Activated CD4-positive, CD25-positive, alpha-beta regulatory T cell treated with anti-CD3 and anti-CD28 coated beads, Interleukin-2, amount 50 U/mL, for 24 hours (primary cell): ENCODE measurements around the gene RNF123.
"Not testable (repeated sequence)": the region's sequence is repeated elsewhere in the genome, so short reads cannot be mapped to it uniquely, and the experiment has no call there.

Experiments
- ATAC-seq, 2 donors: fragments of 150-1000 bp; cut with Tn5 transposase; one replicate each; pipeline ENCODE4 v1.10.0; 2021; ENCODE audit warnings: mild to moderate bottlenecking in 1 of 2, moderate library complexity in 1 of 2

RNF123 gene

DNA sequence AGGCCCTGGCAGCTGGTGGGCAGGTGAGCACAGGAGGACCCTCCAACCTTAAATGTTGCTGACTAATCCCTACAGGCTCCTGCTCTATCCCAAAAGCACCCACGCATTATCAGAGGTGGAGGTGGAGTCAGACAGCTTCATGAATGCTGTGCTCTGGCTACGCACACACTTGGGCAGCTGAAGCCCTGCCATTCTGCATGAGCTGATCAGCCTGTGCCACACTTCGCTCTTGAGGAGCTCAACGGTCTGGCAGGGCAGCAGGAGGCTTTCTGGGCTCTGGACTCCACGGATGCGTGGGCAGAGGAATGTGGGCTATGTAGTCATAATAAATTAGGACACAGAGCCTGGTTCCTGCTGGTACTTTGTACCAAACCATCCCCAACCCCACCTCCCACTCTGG lies 6.2 kb upstream of the RNF123 start:
- no peak for ATAC-seq

DNA sequence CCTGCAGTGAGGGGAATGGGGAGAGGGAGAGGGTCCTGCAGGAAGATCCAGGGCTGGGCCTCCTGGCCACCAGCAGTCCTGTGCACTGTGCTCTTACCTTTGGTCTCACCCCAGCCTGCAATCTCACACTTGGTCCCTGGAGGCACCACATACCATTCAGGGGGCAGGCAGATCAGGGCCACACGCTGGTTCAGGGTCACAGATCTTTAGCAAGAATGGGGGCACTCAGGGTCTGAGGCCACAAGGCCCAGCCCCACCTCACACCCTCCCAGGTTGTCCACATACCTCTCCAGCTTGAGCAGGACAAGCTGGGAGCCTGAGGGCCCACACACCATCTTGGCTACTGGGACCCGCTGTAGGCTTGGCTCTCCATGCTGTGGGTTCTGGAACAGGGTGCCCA lies 4.9 kb upstream of the RNF123 start:
- not testable (repeated sequence) for ATAC-seq

DNA sequence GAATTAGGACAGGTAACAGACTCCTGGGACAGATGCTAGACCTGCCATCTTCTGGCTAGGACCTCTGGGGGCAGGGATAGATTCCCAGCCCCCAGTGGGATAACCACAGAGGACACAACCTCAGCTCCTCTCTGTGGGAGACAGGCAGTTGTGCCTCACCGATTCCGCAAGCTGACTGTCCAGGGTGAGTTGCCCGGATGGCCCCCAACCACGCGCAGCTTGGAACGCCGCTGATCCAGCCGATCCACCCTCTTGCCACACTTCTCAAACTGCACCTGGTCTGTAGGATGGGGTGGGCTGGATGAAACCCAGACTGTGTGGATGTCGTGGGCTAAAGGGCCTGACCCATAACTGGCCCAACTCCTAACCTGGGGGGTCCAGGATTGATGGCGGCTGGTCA lies 4.3 kb upstream of the RNF123 start:
- ATAC-seq, result not testable (repeated sequence)

DNA sequence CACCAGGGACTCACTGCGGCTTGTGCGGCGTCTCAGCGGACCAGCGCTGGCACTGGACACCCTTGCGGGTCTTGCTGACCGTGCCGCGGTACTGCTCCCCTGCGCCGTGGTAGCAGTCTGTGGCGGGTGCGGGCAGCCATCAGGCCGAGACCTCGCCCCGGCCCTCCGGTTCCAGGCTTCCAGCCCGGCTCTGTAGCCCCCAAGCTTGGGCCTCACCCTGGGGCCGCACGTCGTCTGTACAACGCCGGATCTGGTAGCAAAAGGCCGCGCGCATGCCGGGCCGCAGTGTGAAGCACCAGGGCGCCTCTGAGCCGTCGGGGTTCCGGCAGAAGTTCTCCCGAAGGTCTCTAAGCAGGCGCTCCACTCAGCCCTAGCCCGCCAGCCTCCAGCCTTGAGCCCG lies 3.5 kb upstream of the RNF123 start:
- peak in 1 of 2 donors; percentile 2 for ATAC-seq

DNA sequence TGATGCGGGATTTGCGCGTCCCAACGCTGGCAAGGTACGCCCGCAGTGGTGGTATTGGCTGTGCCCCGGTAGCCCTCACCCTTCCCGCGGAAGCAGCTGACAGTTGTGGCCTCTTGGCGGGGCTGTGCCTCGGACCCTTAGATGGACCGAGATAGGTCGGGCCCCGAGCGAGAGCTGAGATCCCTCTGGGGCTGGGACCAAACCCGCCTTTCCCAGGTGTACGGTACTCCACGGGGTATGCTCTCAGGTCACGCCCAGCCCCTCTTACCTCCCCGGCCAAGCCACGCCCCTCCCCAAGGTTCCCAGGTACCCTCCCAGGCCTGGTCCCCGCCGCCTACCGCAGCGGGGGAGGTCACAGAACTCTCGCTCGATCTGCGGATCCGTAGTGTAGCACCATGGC lies 3.0 kb upstream of the RNF123 start:
- ATAC-seq, result peak; percentile 12 to 15

DNA sequence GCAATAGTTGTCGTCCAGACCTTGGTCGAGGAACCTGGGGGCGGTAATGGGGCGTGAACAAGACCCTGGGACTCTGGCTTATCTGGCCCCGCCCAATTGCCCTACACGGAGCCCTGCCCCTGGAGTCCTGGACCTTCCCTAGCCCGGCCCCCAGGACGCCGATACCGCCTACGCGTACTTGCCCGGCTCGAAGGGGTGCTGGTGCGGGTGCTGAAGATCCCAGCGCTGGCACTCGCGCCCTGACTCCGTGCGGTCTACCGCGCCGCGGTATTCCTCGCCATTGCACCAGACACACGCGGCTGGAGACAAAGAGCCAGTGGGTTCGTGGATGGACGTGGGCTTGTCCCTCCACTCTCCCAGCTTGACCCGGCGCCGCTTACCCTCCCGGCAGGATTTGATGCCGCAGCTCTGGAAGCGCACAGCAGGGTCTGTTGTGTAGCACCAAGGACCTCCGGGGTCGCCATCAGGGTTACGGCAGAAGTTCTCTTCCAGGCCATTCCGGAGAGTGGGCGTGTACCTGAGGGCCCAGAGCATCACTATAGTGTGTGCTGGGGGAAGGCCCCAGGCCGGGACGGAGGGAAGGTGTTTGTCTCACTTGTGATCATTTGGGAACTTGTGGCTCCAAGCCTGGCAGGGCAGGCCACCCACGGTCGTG lies 2.5 kb upstream of the RNF123 start:
- ATAC-seq, result peak; percentile 19 to 26

DNA sequence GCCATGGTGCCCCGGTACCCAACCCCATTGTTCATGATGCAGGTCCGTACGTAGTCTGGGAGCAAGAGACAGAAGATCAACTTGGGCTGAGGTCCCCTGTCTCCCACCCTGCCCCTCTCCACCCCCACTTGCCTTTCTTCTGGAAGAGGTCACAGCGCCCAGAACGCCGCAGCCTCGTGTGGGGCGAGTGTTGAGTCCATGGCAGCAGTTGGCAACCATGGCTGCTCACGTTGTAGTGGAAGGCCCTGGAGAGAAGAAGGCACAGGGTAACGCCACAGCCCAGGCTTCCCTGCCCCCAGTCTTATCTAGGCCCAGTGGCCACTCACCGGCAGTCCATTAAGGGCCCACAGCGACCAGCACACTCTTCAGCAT lies 1.9 kb upstream of the RNF123 start:
- not testable (repeated sequence) for ATAC-seq

DNA sequence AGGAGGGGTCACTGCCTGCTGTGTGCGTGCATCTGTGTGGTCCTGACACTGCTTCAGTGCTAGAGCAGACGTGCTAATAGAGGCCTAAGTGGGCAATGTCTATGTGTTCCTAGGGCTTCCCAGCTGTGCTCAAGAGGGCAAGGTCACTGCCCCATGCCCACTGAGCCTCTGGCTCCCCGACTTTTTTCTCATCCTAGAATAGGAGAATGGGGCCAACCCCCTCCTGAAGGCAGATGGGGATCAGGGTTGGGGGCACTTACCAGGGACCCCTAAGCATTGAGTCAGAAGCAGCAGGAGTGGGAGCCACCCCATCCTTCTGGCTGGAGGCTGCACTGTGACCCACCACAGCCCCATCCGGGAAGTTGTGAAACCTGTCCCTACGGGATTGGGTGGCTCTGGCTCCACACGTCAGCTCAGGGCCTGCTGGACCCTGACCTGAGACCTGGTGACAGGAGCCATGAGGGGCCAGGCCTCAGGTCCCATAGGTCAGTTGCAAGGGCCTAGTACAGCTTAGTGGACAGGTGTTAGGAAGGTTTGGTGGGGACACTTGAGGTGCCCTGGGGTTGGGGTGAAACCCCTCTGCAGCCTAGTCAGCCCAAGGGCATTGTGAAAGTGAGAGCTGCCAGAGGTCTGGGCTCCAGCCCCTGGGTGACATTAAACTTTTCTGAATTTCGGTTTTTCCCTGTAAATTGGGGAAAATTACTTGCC lies 865 bp upstream of the RNF123 start:
- ATAC-seq, result not testable (repeated sequence)

DNA sequence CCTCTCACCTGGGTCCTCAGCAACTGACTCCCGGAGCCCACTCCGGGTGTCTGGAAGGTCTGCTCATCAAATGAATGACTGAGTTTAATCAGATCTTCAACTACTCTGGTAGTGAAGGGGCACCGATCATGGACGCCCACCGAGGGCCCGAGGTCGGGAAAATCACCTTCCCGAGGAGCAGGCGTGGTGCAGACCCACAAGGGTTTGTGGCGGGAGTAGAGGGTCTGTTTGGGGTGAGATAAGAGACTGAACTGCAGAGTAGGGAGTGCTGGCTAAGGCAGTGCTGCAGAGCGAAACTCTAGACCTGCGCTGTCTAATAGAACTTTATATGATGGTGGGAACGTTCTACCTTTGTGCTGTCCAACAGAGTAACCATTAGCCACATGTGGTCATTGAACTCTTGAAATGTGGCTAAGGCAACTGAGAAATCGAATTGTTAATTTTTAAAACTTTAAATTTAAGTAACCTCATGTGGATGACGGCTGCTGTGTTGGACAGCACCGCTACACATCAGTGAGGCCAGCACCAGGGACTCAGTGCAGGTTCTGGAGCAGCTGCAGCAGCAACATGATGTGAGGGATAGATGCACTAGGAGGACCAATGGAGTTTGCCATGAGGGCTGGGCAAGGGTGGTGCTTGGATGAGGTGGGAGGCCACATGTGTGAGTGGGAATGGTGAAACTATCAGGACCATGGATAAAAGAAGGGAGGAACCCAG lies 709 bp downstream of the RNF123 start:
- not testable (repeated sequence) for ATAC-seq

DNA sequence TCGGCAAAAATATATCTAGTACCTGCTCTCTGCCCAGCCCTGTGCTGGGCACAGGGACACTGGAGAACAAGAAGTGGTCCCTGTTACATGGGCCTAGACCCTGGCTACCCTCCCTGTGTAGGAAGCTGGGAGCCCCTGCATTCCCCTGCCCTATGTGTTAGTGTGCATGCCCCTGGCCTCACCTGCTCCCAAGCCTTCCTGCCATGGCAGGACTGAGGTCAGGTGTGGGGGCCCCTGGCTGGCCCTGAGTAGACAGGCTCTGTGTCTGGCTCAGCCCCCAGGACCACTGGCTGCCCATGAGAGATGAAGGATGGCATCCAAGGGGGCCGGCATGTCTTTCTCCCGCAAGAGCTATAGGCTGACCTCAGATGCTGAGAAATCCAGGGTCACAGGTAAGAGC lies 1.5 kb downstream of the RNF123 start:
- not testable (repeated sequence) for ATAC-seq

DNA sequence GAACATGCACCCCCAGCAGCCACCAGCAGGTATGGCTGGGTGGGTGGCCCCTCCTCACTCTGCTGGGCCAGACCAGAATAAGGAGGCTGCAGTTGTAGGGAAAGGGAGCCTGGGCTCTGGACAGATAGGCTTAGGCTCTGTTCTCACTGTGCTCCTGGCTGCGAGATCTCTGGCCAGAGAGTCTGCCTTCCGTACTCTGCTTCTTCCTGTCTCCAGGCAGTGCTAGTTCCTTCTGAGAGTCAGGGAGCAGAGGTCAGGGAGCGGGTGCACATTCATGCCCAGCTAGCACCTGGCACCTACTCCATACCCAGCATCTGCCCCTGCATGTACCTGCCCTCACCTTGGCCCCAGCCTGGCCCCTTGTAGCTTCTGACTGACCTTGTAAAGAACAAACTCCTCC lies 2.1 kb downstream of the RNF123 start:
- not testable (repeated sequence) for ATAC-seq

DNA sequence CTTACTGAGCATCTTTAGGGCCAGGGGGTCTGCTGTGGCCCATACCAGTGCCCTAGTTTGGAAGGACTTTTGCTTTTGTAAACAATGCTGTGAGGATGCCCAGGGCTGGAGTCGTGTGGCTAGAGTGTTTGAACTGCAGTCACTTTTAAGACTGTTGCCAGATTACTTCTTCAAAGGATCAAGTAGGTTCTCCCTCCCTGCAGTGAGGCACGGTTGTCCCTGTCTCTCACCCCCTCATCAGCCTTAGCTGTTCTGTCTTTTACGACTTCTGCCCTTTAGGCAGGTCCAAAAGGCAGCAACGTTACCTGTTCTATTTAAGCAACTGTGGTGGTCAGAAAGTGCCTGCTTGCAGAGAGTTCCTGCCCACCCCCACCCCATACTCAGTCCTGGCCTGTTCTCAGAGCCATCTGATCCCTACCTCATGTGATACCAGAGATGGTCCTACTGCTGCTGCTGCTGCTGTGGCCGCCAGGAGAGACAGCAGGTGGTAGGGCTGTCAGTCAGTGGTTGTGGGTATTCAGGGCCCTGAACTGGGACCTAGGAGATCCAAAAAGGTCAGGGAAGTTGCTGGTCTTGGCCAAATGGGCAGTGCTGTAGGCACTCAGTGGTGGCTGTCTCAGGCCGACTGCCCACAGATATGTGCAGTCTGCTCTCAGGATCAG lies 5.2 kb downstream of the RNF123 start:
- ATAC-seq, result not testable (repeated sequence)

DNA sequence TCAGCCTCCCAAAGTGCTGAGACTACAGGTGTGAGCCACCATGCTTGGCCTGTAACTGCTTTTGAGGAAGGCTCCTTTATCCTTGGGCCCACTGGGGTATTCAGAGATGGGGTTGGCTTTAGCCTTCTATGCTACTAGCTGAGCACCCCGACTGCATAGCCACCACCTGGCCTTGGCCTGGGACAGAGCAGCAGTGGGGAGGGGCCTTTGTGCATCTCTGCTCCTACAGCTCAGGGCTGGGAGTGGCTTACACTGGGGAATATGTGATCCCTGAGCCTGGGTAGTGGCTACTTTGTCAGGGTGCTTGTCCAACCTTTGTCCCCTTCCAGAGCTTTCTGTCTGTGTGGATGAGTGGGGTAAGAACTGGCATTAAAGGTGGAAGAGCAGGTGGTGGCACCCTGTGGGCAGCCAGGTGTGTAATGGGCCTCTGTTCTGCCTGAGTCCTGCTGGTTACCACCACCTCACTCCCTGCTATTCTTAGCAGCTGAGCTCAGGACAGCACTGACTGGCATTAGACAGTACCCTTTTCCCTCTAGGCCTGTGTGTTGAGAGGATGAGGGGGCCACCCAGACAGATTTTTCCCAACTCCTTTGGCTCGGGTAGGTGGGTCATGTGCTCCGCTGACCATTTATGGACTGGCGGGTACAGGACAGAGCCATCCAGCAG lies 6.1 kb downstream of the RNF123 start:
- ATAC-seq, result not testable (repeated sequence)

DNA sequence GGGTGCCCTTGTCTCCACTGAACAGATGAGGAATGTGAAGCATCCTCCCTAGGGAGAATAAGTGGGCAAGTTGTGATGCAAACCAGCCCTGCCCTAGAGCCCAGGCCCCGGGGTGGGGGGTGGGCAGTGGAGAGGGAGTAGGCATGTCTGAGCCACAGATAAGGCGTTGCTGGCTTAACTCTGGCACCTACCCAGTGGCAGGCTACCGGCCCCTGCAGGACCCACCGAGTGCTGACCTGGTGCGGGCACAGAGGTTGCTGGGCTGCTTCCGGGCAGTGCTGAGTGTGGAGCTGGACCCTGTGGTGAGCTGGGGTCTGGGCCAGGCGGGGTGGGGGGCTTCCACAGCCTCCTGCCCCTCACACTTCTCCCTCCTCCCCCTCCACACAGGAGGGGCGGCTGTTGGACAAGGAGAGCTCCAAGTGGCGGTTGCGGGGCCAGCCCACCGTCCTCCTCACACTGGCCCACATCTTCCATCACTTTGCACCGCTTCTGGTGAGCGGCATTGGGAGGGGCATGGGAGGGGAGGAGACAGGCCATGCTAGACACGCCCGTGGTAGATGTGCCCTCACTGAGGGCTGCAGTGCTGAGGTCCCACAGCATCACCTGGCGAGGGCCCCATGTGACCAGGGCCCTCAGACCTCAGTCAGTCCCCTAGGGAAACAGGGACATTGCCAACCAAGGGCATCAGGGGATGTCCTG lies 10.1 kb downstream of the RNF123 start:
- ATAC-seq, result no peak

DNA sequence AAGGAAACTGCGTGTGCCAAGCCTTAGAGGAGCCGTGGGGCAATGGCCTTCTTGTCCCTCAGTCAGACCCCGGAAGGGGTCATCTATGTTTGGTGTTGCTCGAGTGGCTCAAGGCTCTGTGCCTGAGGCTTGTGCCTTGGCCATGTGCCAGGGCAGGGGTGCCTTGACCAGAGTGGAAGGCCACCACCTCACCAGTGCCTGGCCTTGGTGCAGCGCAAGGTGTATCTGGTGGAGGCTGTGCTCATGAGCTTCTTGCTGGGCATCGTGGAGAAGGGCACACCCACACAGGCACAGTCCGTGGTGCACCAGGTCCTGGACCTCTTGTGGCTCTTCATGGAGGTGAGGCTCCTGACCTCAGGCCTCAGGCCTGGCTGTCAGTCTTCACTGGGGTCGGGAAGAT lies 10.7 kb downstream of the RNF123 start:
- ATAC-seq, result no peak

DNA sequence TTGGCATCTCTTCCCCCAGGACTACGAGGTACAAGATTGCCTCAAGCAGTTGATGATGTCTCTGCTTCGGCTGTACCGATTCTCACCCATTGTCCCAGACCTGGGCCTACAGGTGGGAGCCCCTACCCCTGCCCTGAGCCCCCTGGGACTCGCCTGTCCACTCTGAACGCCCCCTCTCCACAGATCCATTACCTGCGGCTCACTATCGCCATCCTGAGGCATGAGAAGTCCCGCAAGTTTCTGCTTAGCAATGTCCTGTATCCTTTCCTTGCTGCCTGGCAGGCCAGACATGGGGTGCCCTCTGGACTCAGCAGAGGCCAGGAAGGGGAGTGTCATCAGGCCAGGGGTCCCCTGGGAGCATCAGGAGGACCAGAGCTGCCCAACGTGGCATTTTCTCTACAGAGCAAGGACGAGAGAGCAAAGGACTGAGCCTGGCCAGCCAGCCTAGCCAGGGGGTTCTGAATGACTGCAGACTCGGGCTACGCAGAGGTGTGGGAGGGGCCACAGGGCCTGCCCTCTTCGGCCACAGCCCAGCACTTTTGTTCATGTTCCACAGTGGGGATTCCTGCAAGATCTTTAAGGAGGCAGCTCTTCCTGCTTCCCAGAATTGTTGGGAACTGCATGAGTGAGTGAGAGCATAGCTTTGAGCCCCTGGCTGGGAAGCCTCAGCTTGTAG lies 11.2 kb downstream of the RNF123 start:
- ATAC-seq, result no peak

DNA sequence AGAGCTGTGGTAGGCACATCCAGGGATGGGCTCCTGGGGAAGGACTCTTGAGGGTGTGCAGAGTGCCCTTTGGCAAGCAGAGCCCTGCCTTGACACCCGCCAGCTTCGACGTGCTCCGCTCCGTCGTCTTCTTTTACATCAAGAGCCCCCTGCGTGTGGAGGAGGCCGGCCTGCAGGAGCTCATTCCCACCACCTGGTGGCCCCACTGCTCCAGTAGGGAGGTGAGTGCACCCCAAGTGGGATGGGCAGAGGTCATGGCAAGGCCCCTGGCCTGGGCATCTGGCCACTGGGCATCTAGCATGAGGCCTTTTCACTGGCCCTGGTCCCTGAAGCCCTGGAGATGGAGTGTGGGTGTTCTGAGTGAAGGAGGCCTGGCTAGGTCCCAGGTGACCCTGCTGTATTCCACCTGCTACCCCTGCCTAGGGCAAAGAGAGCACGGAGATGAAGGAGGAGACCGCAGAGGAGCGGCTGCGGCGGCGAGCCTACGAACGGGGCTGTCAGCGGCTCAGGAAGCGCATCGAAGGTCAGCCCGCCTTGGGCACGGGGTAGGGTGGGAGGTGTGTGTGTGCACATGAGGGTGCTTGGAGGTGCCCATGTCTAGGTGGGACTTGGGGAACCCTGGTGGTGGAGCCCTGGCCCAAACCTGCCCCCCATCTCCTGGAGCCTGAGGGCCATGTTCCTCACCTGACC lies 12.2 kb downstream of the RNF123 start:
- ATAC-seq, result no peak

DNA sequence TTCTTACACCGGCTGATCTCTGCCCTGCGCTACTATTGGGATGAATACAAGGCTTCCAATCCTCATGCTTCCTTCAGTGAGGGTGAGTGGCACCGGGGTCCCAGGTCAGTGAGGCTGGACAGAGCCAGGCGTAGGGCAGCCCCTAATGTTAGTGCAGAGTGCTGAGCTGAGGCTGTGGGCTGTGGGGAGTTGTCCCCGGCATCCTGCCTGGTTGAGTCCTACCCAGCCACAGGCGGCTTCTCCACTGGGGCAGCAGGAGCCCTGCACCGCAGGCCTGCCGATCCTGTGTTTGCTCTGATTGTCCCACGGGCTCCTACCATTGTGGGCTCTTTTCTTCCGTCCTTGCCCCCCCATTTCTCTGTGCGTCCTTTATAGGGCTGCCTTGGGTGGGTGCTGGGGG lies 13.3 kb downstream of the RNF123 start:
- no peak for ATAC-seq

DNA sequence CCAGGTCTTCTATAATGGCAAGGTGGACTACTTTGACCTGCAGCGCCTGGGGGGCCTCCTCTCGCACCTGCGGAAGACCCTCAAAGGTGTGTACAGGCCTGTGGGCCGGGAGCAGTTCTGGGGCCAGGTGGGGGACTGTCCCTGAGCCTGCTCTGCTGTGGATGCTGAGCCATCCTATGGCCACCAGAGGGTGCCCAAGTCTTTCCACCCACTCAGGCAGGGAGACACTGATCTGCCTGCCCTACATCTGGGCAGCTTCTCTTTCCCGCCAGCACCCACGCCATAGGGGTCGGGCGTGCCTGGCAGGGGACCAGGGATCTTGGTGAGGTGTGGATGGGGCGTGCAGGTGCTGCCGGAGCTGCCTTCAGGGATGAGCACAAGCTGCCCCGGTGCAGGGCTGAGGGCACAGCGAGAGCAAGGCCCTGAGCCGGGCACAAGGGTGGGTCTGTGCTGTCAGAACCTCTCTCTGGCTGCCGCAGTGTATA lies 14.1 kb downstream of the RNF123 start:
- ATAC-seq, result peak; percentile 93 to 98

DNA sequence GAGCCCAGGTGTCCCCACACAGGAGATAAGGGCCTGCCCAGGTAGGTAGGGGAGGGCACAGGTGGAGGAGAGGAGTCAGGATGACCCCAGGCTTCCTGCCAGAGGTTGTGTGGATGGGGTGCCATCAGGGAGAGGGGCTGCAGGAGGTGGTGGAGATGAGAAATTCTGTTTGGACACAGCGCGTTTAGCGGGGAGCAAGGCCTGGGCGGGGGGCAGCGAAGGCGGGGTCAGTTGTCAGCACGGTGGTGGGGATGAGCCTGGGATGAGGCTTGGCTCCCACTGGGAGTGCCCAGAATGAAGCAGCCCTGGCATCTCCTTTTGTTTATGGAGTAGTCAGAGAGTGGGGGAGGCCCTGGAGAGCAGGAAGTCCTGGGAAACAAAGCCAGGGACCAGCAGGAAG lies 14.6 kb downstream of the RNF123 start:
- no peak for ATAC-seq

DNA sequence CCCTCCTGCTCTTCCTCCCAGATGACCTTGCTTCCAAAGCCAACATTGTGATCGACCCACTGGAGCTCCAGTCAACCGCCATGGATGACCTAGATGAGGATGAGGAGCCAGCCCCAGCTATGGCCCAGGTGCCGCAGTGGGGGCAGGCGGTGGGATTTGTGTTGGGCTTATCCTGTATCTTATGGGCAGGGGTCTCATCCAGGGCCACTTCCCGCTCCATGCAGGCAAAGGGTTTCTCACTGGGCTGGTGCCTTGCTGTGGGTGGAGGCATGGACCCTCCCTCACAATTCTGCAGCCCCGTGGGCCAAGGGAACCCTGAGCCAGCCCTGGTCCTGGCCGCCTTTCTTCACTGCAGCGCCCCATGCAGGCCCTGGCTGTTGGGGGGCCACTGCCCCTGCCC lies 15.3 kb downstream of the RNF123 start:
- ATAC-seq, result no peak
